Type B pancreatic cell (in vitro differentiated cells): Measurements from ENCODE around the gene MAP2K2. TPM values are rescaled to one million over a fixed set of nuclear protein-coding genes. Genes with fewer than 3 reads are reported as not detected.

Source experiments
- DNase-seq: peaks from one replicate; pipeline ENCODE4 v3.0.0; 2021; ENCODE audit warnings: mixed read lengths; ENCODE audit not compliant: unreplicated experiment; ENCODE audit errors: extremely low spot score
- H3K27ac Mint-ChIP-seq: 2 replicates; pipeline ENCODE4 v1.8.0; 2021; ENCODE audit warnings: mild to moderate bottlenecking, mixed read lengths
- H3K27me3 Mint-ChIP-seq: 2 replicates; pipeline ENCODE4 v1.8.0; 2021; ENCODE audit warnings: mixed read lengths
- H3K36me3 Mint-ChIP-seq: 2 replicates; pipeline ENCODE4 v1.8.0; 2021; ENCODE audit warnings: mixed read lengths
- H3K4me1 Mint-ChIP-seq: one replicate; pipeline ENCODE4 v1.8.0; 2021; ENCODE audit warnings: mixed read lengths; ENCODE audit not compliant: unreplicated experiment
- H3K4me3 Mint-ChIP-seq: 2 replicates; pipeline ENCODE4 v1.8.0; 2021; ENCODE audit warnings: mild to moderate bottlenecking, mixed read lengths
- H3K9me3 Mint-ChIP-seq: 2 replicates; pipeline ENCODE4 v1.8.0; 2021; ENCODE audit warnings: mixed read lengths
- total RNA-seq: library from RNA; stranded (reverse); gene quantifications from 2 replicates; pipeline ENCODE4 v1.2.1, GENCODE V29; 2021; ENCODE audit warnings: low replicate concordance
- TF ChIP-seq, protein P1 (sequence below): fragments of 200-600 bp; sonication (generic); conservative IDR thresholded peaks from 2 replicates; pipeline ENCODE4 v1.5.0; 2021; ENCODE audit warnings: antibody characterized with exemption, mild to moderate bottlenecking

The MAP2K2 gene
- total RNA-seq, 1 donor from 2014 or later: 144 TPM

DNA sequence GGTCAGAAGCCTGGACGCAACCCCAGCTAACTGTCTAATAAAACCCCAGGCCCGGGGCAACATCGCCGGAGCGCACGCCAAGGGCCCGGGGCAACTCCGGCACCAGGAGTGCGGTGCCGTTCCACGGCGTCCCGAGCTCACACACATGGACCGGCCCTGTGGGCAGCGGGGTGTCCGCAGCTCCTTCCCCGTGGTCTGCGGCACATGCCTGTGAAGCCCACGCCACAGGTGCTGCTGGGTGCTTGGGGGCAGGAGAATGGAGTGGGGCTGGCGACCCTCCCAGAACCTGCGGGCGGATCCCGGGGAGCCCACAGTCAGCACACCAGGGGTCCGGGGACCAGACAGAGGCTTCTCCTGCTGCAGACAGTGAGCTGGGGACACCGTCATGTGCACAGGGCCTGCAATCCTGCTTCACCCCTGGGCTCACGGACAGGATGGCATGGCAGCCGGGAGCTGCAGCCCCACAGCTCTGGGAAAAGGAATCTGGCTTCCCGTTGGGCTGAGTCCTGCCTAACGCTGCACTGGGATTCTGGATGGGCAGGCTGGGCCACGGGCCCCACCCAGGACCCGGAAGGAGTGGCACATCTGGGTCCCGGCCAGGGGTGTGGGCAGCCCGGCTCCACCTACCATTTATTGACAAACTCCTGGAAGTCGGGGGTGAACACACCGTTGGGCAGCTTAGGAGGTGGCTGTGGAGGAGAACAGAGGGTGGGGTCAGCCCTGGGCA is 29.0 kb downstream of the MAP2K2 start:
- no peaks in the 10 kb centered on the region for H3K27me3 Mint-ChIP-seq
- no peak overlapping the region for H3K27ac Mint-ChIP-seq
- no peaks in the 10 kb centered on the region for H3K9me3 Mint-ChIP-seq
- TF ChIP-seq, protein P1, sequence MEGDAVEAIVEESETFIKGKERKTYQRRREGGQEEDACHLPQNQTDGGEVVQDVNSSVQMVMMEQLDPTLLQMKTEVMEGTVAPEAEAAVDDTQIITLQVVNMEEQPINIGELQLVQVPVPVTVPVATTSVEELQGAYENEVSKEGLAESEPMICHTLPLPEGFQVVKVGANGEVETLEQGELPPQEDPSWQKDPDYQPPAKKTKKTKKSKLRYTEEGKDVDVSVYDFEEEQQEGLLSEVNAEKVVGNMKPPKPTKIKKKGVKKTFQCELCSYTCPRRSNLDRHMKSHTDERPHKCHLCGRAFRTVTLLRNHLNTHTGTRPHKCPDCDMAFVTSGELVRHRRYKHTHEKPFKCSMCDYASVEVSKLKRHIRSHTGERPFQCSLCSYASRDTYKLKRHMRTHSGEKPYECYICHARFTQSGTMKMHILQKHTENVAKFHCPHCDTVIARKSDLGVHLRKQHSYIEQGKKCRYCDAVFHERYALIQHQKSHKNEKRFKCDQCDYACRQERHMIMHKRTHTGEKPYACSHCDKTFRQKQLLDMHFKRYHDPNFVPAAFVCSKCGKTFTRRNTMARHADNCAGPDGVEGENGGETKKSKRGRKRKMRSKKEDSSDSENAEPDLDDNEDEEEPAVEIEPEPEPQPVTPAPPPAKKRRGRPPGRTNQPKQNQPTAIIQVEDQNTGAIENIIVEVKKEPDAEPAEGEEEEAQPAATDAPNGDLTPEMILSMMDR: no peak
- no peak for DNase-seq
- no peaks in the 10 kb centered on the region for H3K36me3 Mint-ChIP-seq
- H3K4me1 Mint-ChIP-seq: no peaks in the 10 kb centered on the region
- H3K4me3 Mint-ChIP-seq: no peak overlapping the region

- Mint-ChIP-seq H3K36me3 (no peaks in the 10 kb centered on the region), H3K27me3 (no peaks in the 10 kb centered on the region), H3K4me1 (no peaks in the 10 kb centered on the region), H3K27ac (no peak overlapping the region), H3K4me3 (no peak overlapping the region), H3K9me3 (no peaks in the 10 kb centered on the region)
- no peak for DNase-seq
- TF ChIP-seq, protein P1: no peak
These were observed 29.6 kb downstream of the MAP2K2 start for GRCh38 chr19:4094291-4094690.

DNA sequence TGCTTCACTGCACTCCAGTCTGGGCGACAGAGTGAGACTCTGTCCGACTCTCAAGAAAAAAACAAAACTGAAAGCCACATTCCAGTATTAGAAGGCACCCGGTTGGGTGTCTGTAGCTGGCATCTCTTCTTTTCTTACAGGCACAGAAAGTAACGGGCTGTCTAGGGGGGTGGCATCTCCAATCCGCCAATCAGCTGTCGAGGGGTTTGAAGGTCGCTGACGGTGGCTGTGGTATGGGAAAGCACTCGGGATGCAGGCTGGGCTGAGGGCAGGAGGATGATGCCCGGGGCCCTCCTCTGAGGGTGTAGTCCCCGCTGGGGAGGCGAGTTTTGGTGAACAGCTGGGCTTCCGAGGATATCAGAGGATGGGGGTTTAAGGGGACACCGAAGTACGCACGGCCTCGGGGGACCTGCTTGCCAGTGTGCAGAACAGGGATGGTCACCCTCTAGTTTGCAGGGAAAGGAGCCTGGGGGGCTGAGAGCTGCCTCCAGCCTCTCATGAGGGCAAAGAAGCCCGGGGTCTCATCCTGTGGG is 30.2 kb downstream of the MAP2K2 start:
- Mint-ChIP-seq H3K4me3 (no peak overlapping the region), H3K27ac (no peak overlapping the region), H3K9me3 (no peaks in the 10 kb centered on the region), H3K4me1 (no peaks in the 10 kb centered on the region), H3K27me3 (no peaks in the 10 kb centered on the region), H3K36me3 (no peaks in the 10 kb centered on the region)
- DNase-seq: no peak
- TF ChIP-seq, protein P1: no peak

DNA sequence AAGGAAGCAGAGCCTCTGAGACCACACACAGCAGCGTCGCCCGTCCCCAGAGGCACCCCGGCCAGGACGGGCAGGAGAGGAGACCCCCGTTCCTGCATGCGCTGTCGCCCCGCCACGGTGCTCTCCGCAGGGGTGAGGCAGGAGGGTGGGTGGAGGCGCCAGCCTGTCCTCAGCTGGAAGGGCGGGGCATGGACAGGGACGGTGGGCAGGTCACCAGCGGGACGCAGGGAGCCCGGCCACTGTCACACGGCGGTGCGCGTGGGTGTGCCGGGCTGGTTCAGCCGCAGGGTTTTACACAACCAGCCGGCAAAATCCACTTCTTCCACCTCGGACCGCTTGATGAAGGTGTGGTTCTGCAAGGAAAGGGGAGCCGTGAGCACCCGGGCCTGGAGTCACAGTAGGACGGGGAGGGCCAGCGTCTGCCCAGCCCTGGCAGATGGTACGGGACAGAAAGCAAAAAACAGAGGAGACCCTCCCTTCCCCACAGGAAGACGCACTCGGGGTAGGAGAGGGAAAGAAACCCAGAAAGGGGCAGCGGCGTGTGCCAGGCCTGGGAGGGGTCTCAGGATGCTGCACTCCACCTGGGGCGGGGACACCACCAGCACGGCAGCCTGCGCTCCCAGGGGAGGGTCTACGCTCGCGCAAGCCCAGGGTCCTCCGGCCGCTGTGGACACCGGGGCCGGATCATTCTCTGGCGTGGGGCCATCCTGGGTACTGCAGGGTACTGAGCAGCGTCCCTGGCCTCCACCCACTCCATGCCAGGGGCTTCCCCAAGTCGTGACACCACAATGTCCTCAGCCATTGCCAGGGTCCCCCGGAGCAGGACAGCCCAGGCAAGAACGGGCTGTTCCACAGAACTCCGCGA is 33.3 kb downstream of the MAP2K2 start:
- H3K27me3 Mint-ChIP-seq: no peaks in the 10 kb centered on the region
- H3K4me1 Mint-ChIP-seq: peaks cover 6% of the 10 kb centered on the region
- no peaks in the 10 kb centered on the region for H3K36me3 Mint-ChIP-seq
- TF ChIP-seq, protein P1: no peak
- no peak overlapping the region for H3K27ac Mint-ChIP-seq
- DNase-seq: no peak
- no peaks in the 10 kb centered on the region for H3K9me3 Mint-ChIP-seq
- H3K4me3 Mint-ChIP-seq: no peak overlapping the region

DNA sequence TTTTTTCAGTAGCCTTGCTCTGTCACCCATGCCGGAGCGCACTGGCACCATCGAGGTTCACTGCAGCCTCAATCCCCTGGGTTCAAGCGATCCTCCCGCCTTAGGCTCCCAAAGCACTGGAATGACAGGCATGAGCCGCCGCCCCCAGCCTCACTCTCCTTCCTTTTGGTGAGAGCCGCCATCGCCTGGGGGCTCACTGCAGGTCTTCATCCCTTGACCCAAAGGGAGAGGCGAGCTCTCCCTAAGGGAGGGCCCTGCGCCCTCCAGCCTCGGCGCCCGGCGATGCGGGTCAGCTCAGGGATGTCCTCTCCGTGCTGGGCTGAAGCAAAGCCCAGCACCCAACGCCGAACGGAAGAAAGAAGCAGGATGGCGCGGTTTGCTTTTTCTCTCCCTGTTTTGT is 34.0 kb downstream of the MAP2K2 start:
- no peak overlapping the region for H3K4me3 Mint-ChIP-seq
- H3K27me3 Mint-ChIP-seq: no peaks in the 10 kb centered on the region
- no peak for DNase-seq
- H3K4me1 Mint-ChIP-seq: peaks cover 6% of the 10 kb centered on the region
- H3K36me3 Mint-ChIP-seq: no peaks in the 10 kb centered on the region
- H3K9me3 Mint-ChIP-seq: no peaks in the 10 kb centered on the region
- H3K27ac Mint-ChIP-seq: no peak overlapping the region
- TF ChIP-seq, protein P1: no peak
